ENCODE results near the gene RILP.

The RILP gene

GRCh38 chr17:1627982-1628855 lies 21.4 kb downstream of the RILP start, which contains the start of gene SLC43A2:
TSS of gene SLC43A2 (minus strand) at chr17:1628834. CDS start at chr17:1627874, 960 bp downstream.
- DNase-seq = no peak

GRCh38 chr17:1627182-1627981 lies 22.3 kb downstream of the RILP start:
- no peak for DNase-seq

- DNase-seq = no peak
These were observed 23.3 kb downstream of the RILP start for GRCh38 chr17:1626333-1626732.

- DNase-seq = no peak
These were observed 24.1 kb downstream of the RILP start for GRCh38 chr17:1625581-1625980.

GRCh38 chr17:1625053-1625452 lies 24.6 kb downstream of the RILP start:
- no peak for DNase-seq

- no peak for DNase-seq
These were observed 25.0 kb downstream of the RILP start for GRCh38 chr17:1624650-1625049.

- DNase-seq = no peak
These were observed 26.5 kb downstream of the RILP start for GRCh38 chr17:1623057-1623630.

- DNase-seq = no peak
These were observed 28.3 kb downstream of the RILP start for GRCh38 chr17:1621273-1621954.

GRCh38 chr17:1620486-1620885 lies 29.2 kb downstream of the RILP start:
- no peak for DNase-seq

GRCh38 chr17:1617620-1618174 lies 32.0 kb downstream of the RILP start:
- DNase-seq = no peak

- DNase-seq = no peak
These were observed 33.6 kb downstream of the RILP start for GRCh38 chr17:1616101-1616500.

GRCh38 chr17:1612400-1612799 lies 37.3 kb downstream of the RILP start:
- no peak for DNase-seq

GRCh38 chr17:1611715-1612114 lies 38.0 kb downstream of the RILP start:
- no peak for DNase-seq

GRCh38 chr17:1608676-1609075 lies 41.0 kb downstream of the RILP start:
- no peak for DNase-seq

- no peak for DNase-seq
These were observed 41.7 kb downstream of the RILP start for GRCh38 chr17:1607971-1608320.

- no peak for DNase-seq
These were observed 43.2 kb downstream of the RILP start for GRCh38 chr17:1606352-1606985.

- DNase-seq = no peak
These were observed 43.9 kb downstream of the RILP start for GRCh38 chr17:1605681-1606351.

- DNase-seq = no peak
These were observed 44.7 kb downstream of the RILP start for GRCh38 chr17:1604831-1605528.

GRCh38 chr17:1601571-1601970 lies 48.1 kb downstream of the RILP start:
- DNase-seq = no peak

GRCh38 chr17:1598399-1599095 lies 51.1 kb downstream of the RILP start:
- no peak for DNase-seq

Measured in NK-92 treated with Interleukin-12 subunit alpha and Interleukin-12 subunit beta, amount 100 ng/mL, for 24 hours (cell line).